Psoas muscle (tissue), 8 donors: ENCODE results near the gene TANC1. TPM values are rescaled to one million over a fixed set of nuclear protein-coding genes. Genes with fewer than 3 reads are reported as not detected.
A peak's percentile ranks its signal among the peaks of the same experiment; 100 is the strongest.

ENCODE experiments used
- ATAC-seq, 4 donors: fragments of 200-7000 bp; cut with Tn5 transposase; one replicate each; pipeline ENCODE4 v1.9.1; 2020; ENCODE audit warnings: moderate library complexity in 3 of 4, mild to moderate bottlenecking in 2 of 4
- DNase-seq, 2 donors: peaks; one replicate each; pipeline ENCODE4 v3.0.0-alpha.2; 2020
- H3K27ac ChIP-seq: fragments of 200-600 bp; one replicate; pipeline ENCODE4 v1.8.0; 2022
- H3K27me3 ChIP-seq, 3 donors: fragments of 200-600 bp in 1 of 3; one replicate each; pipeline versions ENCODE4 v1.6.1 to v1.8.0; 2013 to 2022; ENCODE audit warnings: low read length in 2 of 3, mild to moderate bottlenecking in 2 of 3, moderate library complexity in 1 of 3; ENCODE audit not compliant: insufficient read depth in 3 of 3
- H3K36me3 ChIP-seq, 2 donors: fragments of 200-600 bp in 1 of 2; one replicate each; pipeline versions ENCODE4 v1.6.1 to v1.8.0; 2013 to 2022; ENCODE audit warnings: low read depth in 1 of 2, mild to moderate bottlenecking in 1 of 2, moderate library complexity in 1 of 2; ENCODE audit not compliant: insufficient read depth in 1 of 2
- H3K4me1 ChIP-seq: fragments of 200-600 bp; one replicate; pipeline ENCODE4 v1.8.0; 2022
- H3K4me3 ChIP-seq: fragments of 200-600 bp; one replicate; pipeline ENCODE4 v1.8.0; 2022; ENCODE audit warnings: mild to moderate bottlenecking
- H3K9me3 ChIP-seq: fragments of 200-600 bp; one replicate; pipeline ENCODE4 v1.8.0; 2022
- CTCF ChIP-seq: fragments of 200-600 bp; IDR thresholded peaks from one replicate; pipeline ENCODE4 v1.8.0; 2022; ENCODE audit warnings: antibody characterized with exemption
- WGBS, 3 donors: extraction: QIAGEN DNeasy Blood & Tissue Kit; methylation state at CpG; one replicate each; pipeline versions ENCODE4 v1.1.6 to v1.1.7; 2013; 5-methylcytosine and 5-hydroxymethylcytosine counted together
- intact Hi-C, 2 donors: fragments of 100-400 bp; cut with DNase I; formaldehyde crosslinking; loops; one replicate each; pipeline versions ENCODE4 v1.11.0 to v1.14.2; 2022
- long read RNA-seq, 2 donors: library from polyadenylated mRNA; unstranded; transcript quantifications; one replicate each; pipeline ENCODE4 v2.0.0, GENCODE V29; 2021
- polyA plus RNA-seq, 3 donors: library from polyadenylated mRNA; stranded (reverse); fragments of 200-250 nt; gene quantifications; one replicate each; pipeline ENCODE4 v1.2.3, GENCODE V29; 2013
- total RNA-seq, 4 donors: library from RNA; stranded (reverse); fragmentation: NEBNext Ultra II Directional in 2 of 4; extraction: Animal tissue kit (Norgen Biotek cat#: 25700) in 2 of 4; gene quantifications; one replicate each; pipeline versions ENCODE4 v1.2.1 to v1.2.4, GENCODE V29; 2021 to 2023
- donor health status: healthy with polysubstance abuse.
- donor health status: DM: no; HTN: no; CAD: no; lungs with moderate emphysema.
- donor health status: Bipolar disorder and iron deficiency.
- donor health status: healthy.
- donor health status: DM: yes; HTN: yes; CAD: no.
- donor health status: DM: no; HTN: no; CAD: no.
- donor health status: DM: no; HTN: no; CAD: no.
- donor health status: DM: yes; HTN: yes; CAD: no.

Gene TANC1
- 1 to 10 TPM; 3.2 to 7.5 (median 4.8) TPM for total RNA-seq
- polyA plus RNA-seq: 1 to 10 TPM; 1.9 to 2.2 (median 2.1) TPM
- long read RNA-seq, donor 1, partial matches to known transcripts: 2 of 5 reads
- long read RNA-seq, donor 1, other reads (novel, unspliced or antisense): 3 of 5 reads
- long read RNA-seq, donor 2, partial matches to known transcripts: 0 of 4 reads
- long read RNA-seq, donor 2, other reads (novel, unspliced or antisense): 4 of 4 reads

- H3K4me3 ChIP-seq: peak within 1 kb of the TSS; percentile 74
- H3K9me3 ChIP-seq: no peaks in the 10 kb centered on the region
- no peak for TF ChIP-seq CTCF
- no peaks in the 10 kb centered on the region for H3K4me1 ChIP-seq
- peak; percentile 96 to 97 (median 97) for ATAC-seq
- peak within 1 kb of the TSS; percentile 58 for H3K27ac ChIP-seq
- no peaks in the 10 kb centered on the region for H3K27me3 ChIP-seq
- H3K36me3 ChIP-seq: no peaks in the 10 kb centered on the region
- peak; percentile 91 to 93 for DNase-seq
- intact Hi-C loops: loop anchor here in 1 of 2 donors (1.0 to 5.0 kb wide), 2 partner anchors 64 to 67 kb away; no protein-coding TSS in a partner anchor
- WGBS, 3 donors: 0 to 1% (median 0%) methylated on average over 72 to 92 of the region's 92 CpGs
Measured at GRCh38 chr2:158968396-158969161, at the start of gene TANC1. Gene TANC1 (plus strand): TSS chr2:158968640. CDS start chr2:159065911, 97,271 bp downstream.

GRCh38 chr2:158921599-158922408 is 46.6 kb upstream of the TANC1 start:
- no peaks in the 10 kb centered on the region for H3K27me3 ChIP-seq
- WGBS, 3 donors: 76 to 85% (median 84%) methylated on average over 15 of the region's 15 CpGs
- H3K4me1 ChIP-seq: no peaks in the 10 kb centered on the region
- no peak for DNase-seq
- intact Hi-C loops: no loop called here
- H3K9me3 ChIP-seq: no peaks in the 10 kb centered on the region
- no peak overlapping the region for H3K27ac ChIP-seq
- no peaks in the 10 kb centered on the region for H3K36me3 ChIP-seq
- ATAC-seq: no peak
- no peak overlapping the region for H3K4me3 ChIP-seq
- TF ChIP-seq CTCF: no peak

- TF ChIP-seq CTCF: no peak
- H3K36me3 ChIP-seq: no peaks in the 10 kb centered on the region
Measured at GRCh38 chr2:158922601-158923000, 45.8 kb upstream of the TANC1 start.

GRCh38 chr2:158923180-158923594 is 45.3 kb upstream of the TANC1 start:
- no peak for TF ChIP-seq CTCF
- intact Hi-C loops: no loop called here
- H3K4me1 ChIP-seq: no peaks in the 10 kb centered on the region

More at GRCh38 chr2:158922601-158923000, 45.8 kb upstream of the TANC1 start:
- Histone ChIP-seq H3K9me3 (no peaks in the 10 kb centered on the region), H3K4me1 (no peaks in the 10 kb centered on the region), H3K27me3 (no peaks in the 10 kb centered on the region), H3K27ac (no peak overlapping the region), H3K4me3 (no peak overlapping the region)
- ATAC-seq (no peak), DNase-seq (no peak)
- 45 to 67% (median 54%) methylated on average over 1 of the region's 1 CpG for WGBS, 3 donors
- intact Hi-C loops: no loop called here

More at GRCh38 chr2:158923180-158923594, 45.3 kb upstream of the TANC1 start:
- ATAC-seq (no peak), DNase-seq (no peak)
- Histone ChIP-seq H3K4me3 (no peak overlapping the region), H3K27ac (no peak overlapping the region), H3K36me3 (no peaks in the 10 kb centered on the region), H3K9me3 (no peaks in the 10 kb centered on the region), H3K27me3 (no peaks in the 10 kb centered on the region)
- 37 to 47% (median 45%) methylated on average over 3 of the region's 3 CpGs for WGBS, 3 donors
